HTR-8/SVneo (cell line): ENCODE results near the gene CCDC50.
A peak's percentile ranks its signal among the peaks of the same experiment; 100 is the strongest.

Source experiments
- DNase-seq: peaks from one replicate; pipeline ENCODE4 v3.0.0; 2011; ENCODE audit warnings: low spot score, mixed read lengths; ENCODE audit not compliant: insufficient read length
- FAIRE-seq: peaks from 2 replicates; lab custom pipeline; 2011; peaks lifted over from hg19 to GRCh38; lab: Jason Lieb, UNC

CCDC50 gene

GRCh38 chr3:191412759-191413158 lies 83.6 kb downstream of the CCDC50 start:
- DNase-seq (peak; percentile 51), FAIRE-seq (no peak)

GRCh38 chr3:191414286-191414685 lies 85.1 kb downstream of the CCDC50 start:
- DNase-seq (no peak), FAIRE-seq (no peak)

GRCh38 chr3:191414732-191415131 lies 85.5 kb downstream of the CCDC50 start:
- DNase-seq = no peak
- no peak for FAIRE-seq

GRCh38 chr3:191415566-191415965 lies 86.4 kb downstream of the CCDC50 start:
- DNase-seq = no peak
- FAIRE-seq = no peak

GRCh38 chr3:191417457-191417729 lies 88.2 kb downstream of the CCDC50 start:
- FAIRE-seq = no peak
- no peak for DNase-seq

GRCh38 chr3:191420771-191421170 lies 91.6 kb downstream of the CCDC50 start:
- DNase-seq (no peak), FAIRE-seq (no peak)

GRCh38 chr3:191424881-191425280 lies 95.7 kb downstream of the CCDC50 start:
- DNase-seq = no peak
- FAIRE-seq = no peak

GRCh38 chr3:191425322-191425734 lies 96.1 kb downstream of the CCDC50 start:
- FAIRE-seq (no peak), DNase-seq (no peak)

- FAIRE-seq (no peak), DNase-seq (no peak)
These were observed 97.1 kb downstream of the CCDC50 start for GRCh38 chr3:191426311-191426710.

- FAIRE-seq (no peak), DNase-seq (no peak)
These were observed 99.0 kb downstream of the CCDC50 start for GRCh38 chr3:191428177-191428576.

- FAIRE-seq = no peak
- DNase-seq = no peak
These were observed 100.9 kb downstream of the CCDC50 start for GRCh38 chr3:191430103-191430502.

GRCh38 chr3:191431160-191431822 lies 102.1 kb downstream of the CCDC50 start:
- FAIRE-seq = no peak
- no peak for DNase-seq

- DNase-seq = no peak
- FAIRE-seq = no peak
These were observed 103.0 kb downstream of the CCDC50 start for GRCh38 chr3:191432162-191432561.

- DNase-seq (no peak), FAIRE-seq (no peak)
These were observed 104.8 kb downstream of the CCDC50 start for GRCh38 chr3:191434024-191434423.

- no peak for FAIRE-seq
- DNase-seq = no peak
These were observed 106.8 kb downstream of the CCDC50 start for GRCh38 chr3:191435981-191436380.

- DNase-seq (no peak), FAIRE-seq (no peak)
These were observed 109.1 kb downstream of the CCDC50 start for GRCh38 chr3:191438150-191438814.

GRCh38 chr3:191440532-191440931 lies 111.3 kb downstream of the CCDC50 start:
- DNase-seq = no peak
- no peak for FAIRE-seq

- FAIRE-seq (no peak), DNase-seq (no peak)
These were observed 112.5 kb downstream of the CCDC50 start for GRCh38 chr3:191441687-191442086.

- DNase-seq = no peak
- FAIRE-seq = no peak
These were observed 115.4 kb downstream of the CCDC50 start for GRCh38 chr3:191444569-191444968.
